ENCODE data around the gene ROR1. TPM values are rescaled to one million over a fixed set of nuclear protein-coding genes. Genes with fewer than 3 reads are reported as not detected.

The ROR1 gene
- total and polyA plus RNA-seq, 12 donors, result 2.9 to 36.2 (median 15.3) TPM

DNA sequence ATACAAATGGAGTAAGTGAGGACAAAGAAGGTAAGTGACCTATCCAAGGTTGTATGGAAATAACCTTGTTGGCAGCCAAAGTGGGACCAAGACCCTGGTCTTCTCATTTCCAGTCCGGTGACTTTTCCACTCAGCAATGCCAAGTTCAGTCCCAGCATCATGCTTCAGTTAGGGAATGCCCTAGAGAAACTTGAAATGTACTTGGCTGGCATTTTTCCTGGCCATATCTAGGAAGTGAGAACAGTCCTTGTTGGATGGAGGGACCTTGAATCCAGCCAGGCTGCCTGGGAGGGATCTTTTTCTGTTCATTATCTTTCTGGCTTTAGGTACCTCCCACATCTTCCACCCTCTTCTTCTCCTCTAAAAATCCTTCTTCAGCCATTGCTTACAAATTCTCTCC is 352.8 kb downstream of the ROR1 start:
- Histone ChIP-seq H3K27ac (no peak overlapping the region), H3K36me3 (no peaks in the 10 kb centered on the region), H3K27me3 (no peaks in the 10 kb centered on the region), H3K9me3 (no peaks in the 10 kb centered on the region), H3K4me1 (peaks cover 0 to 29% (median 0%) of the 10 kb centered on the region in 9 donors), H3K4me3 (no peak overlapping the region)
- WGBS, 2 donors, result 47 to 67% methylated on average over 1 of the region's 1 CpG
- intact Hi-C loops (cut with DNase I), result loop anchor here in 1 of 10 donors (10.0 kb wide), 1 partner anchor 192 kb away; no protein-coding TSS in a partner anchor
- ATAC-seq (peak in 2 of 8 donors; percentile 41 to 57), DNase-seq (no peak)
- TF ChIP-seq, protein P1, sequence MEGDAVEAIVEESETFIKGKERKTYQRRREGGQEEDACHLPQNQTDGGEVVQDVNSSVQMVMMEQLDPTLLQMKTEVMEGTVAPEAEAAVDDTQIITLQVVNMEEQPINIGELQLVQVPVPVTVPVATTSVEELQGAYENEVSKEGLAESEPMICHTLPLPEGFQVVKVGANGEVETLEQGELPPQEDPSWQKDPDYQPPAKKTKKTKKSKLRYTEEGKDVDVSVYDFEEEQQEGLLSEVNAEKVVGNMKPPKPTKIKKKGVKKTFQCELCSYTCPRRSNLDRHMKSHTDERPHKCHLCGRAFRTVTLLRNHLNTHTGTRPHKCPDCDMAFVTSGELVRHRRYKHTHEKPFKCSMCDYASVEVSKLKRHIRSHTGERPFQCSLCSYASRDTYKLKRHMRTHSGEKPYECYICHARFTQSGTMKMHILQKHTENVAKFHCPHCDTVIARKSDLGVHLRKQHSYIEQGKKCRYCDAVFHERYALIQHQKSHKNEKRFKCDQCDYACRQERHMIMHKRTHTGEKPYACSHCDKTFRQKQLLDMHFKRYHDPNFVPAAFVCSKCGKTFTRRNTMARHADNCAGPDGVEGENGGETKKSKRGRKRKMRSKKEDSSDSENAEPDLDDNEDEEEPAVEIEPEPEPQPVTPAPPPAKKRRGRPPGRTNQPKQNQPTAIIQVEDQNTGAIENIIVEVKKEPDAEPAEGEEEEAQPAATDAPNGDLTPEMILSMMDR (IDR thresholded peaks at IDR 0.05), result no peak

DNA sequence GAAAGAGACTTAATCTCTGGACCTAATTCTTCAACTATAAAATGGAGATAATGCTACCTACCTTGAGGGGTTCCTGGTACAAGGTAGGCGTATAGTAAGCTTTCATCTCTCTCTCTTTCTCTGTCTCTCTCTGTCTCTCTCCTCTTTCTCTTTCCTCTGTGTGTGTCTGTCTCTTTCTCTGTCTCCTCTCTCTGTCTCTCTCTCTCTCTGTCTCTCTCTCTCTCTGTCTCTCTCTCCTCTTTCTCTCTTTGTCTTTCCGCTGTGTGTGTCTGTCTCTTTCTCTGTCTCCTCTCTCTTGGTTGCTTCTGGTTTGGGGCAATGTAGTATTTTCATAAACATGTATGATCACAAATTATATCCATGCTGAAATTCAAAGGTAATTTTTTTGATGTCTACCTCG is 353.5 kb downstream of the ROR1 start:
- Histone ChIP-seq H3K27ac (no peak overlapping the region), H3K27me3 (no peaks in the 10 kb centered on the region), H3K9me3 (no peaks in the 10 kb centered on the region), H3K4me3 (no peak overlapping the region), H3K4me1 (peaks cover 0 to 29% (median 0%) of the 10 kb centered on the region in 9 donors), H3K36me3 (no peaks in the 10 kb centered on the region)
- intact Hi-C loops (cut with DNase I), result loop anchor here in 1 of 10 donors (10.0 kb wide), 1 partner anchor 192 kb away; no protein-coding TSS in a partner anchor
- WGBS, 2 donors, result 63 to 74% methylated on average over 3 of the region's 3 CpGs
- no peak for DNase-seq
- ATAC-seq, result no peak
- TF ChIP-seq, protein P1 (IDR thresholded peaks at IDR 0.05), result no peak

DNA sequence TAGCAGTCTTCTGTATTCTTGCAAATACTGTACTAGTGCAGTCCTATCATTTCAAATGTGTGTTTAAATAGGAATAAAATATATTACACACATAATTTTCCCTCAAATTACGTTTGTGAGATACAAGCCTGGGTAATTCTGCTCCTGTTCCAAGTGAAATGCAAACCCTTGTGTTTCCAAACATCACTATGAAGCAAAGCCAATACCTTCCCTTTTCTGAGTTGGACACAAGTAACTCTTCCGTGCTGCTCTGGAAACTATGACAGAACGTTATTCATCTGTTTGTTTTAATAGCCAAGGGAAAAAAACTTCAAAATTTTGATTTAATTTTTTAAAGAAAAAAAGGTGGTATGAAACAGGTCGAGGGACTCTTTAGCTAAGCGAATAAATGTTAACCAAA is 355.9 kb downstream of the ROR1 start:
- no peaks in the 10 kb centered on the region for H3K27me3 ChIP-seq
- H3K36me3 ChIP-seq, result no peaks in the 10 kb centered on the region
- intact Hi-C loops (cut with DNase I), result loop anchor here (5.0 to 10.0 kb wide), 10 partner anchors 77 to 515 kb away; partner anchors contain the start of gene ROR1 (in 5 of the 10)
- 68 to 80% methylated on average over 5 of the region's 5 CpGs for WGBS, 2 donors
- peaks cover 0 to 29% (median 3%) of the 10 kb centered on the region in 9 donors for H3K4me1 ChIP-seq
- no peak overlapping the region for H3K4me3 ChIP-seq
- TF ChIP-seq, protein P1 (IDR thresholded peaks at IDR 0.05), result no peak
- peak overlapping the region in 1 of 10 donors; percentile 7 for H3K27ac ChIP-seq
- H3K9me3 ChIP-seq, result no peaks in the 10 kb centered on the region
- ATAC-seq (no peak), DNase-seq (no peak)

DNA sequence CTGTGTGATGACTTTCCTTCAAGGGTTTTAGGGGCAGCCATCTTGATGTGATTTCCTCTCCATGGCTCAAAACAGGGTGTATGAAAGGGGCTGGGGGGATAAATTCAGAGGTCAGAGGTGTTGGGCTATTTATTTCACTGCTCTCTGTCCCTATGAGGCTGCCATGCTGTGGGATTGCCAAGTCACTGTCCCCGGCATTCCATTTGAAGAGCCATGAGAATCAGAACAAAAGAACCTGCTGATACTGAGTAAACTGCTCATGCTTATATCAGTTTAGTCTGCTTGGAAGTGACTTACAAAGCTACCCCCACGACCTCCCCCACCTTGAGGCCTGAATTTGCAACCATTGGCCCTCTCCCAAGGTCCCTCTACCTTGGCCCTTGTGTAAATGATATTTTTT is 357.3 kb downstream of the ROR1 start:
- no peaks in the 10 kb centered on the region for H3K9me3 ChIP-seq
- H3K4me1 ChIP-seq, result peaks cover 0 to 35% (median 3%) of the 10 kb centered on the region in 9 donors
- no peak for DNase-seq
- 47 to 56% methylated on average over 2 of the region's 2 CpGs for WGBS, 2 donors
- no peaks in the 10 kb centered on the region for H3K36me3 ChIP-seq
- peak overlapping the region in 4 of 10 donors; percentile 16 to 50 (median 24) for H3K27ac ChIP-seq
- intact Hi-C loops (cut with DNase I), result loop anchor here (5.0 to 10.0 kb wide), 10 partner anchors 79 to 516 kb away; partner anchors contain the start of gene ROR1 (in 5 of the 10)
- TF ChIP-seq, protein P1 (IDR thresholded peaks at IDR 0.05), result no peak
- H3K4me3 ChIP-seq, result no peak overlapping the region
- no peaks in the 10 kb centered on the region for H3K27me3 ChIP-seq
- peak in 5 of 8 donors; percentile 36 to 68 (median 56) for ATAC-seq

All from heart right ventricle (tissue), 16 donors.